ENCODE data around the gene RNF220. TPM values are rescaled to one million over a fixed set of nuclear protein-coding genes. Genes with fewer than 3 reads are reported as not detected.

Gene RNF220
- total and polyA plus RNA-seq, 7 experiments from 2014 or later, result 83.1 to 127 (median 95.9) TPM

- intact Hi-C loops (cut with micrococcal nuclease), result no loop called here
- Histone ChIP-seq H3K27me3 (ENCODE audit: control insufficient read depth in 2 of 2, insufficient read depth in 2 of 2, low read length in 2 of 2) (no peaks in the 10 kb centered on the region), H3K36me3 (ENCODE audit: control insufficient read depth in 2 of 3, insufficient read depth in 3 of 3, low read length in 3 of 3) (no peaks in the 10 kb centered on the region), H3K27ac (ENCODE audit: low read depth, low read length) (no peak overlapping the region), H3K4me1 (ENCODE audit: control insufficient read depth in 2 of 2, insufficient read depth in 2 of 2, low read length in 2 of 2) (no peaks in the 10 kb centered on the region), H3K4me3 (ENCODE audit: low read length) (no peak overlapping the region), H3K9me3 (ENCODE audit: control insufficient read depth in 2 of 3, low read length in 3 of 3) (no peaks in the 10 kb centered on the region)
- DNase-seq, result no peak
- Mint-ChIP-seq H3K36me3 (no peaks in the 10 kb centered on the region), H3K9me3 (no peaks in the 10 kb centered on the region), H3K4me1 (no peaks in the 10 kb centered on the region), H3K27me3 (peaks cover 0 to 13% (median 0%) of the 10 kb centered on the region in 5 donors), H3K27ac (no peak overlapping the region), H3K4me3 (no peak overlapping the region)
- ChIA-PET CTCF (no interaction called here), POLR2A (no interaction called here)
- ATAC-seq, result no peak
These were observed 208.9 kb downstream of the RNF220 start for GRCh38 chr1:44613941-44614340.

DNA sequence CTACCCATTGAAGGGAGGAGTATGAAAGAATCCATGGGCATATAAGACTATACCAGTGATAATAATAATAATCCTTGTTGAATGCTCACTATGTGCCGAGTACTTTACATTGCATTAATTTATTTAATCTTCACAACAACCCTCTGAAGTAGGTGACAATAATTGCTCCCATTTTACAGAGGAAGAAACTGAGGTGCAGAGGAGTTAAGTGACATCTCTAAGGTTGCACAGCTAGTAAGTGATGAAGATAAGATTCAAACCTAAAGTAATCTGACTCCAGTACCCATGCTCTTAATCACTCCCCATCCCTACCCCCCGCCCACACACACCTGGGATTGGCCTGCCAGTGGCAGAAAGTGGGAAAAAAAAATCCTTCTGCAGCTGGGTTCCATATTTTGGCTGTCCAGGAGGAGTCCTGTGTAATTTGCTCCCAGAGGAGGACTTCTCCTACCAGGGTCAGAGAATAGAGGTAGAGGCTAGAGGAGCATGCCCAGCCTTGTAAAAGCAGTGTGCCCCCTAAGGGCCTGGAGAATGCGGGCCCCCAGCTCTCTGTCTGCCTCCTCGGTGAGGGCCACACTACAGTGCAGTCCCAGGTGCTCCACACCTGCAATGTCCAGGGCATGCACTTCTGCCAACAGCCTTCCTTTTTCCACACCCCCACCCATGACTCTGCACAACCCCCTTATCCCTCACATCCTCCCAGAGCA, 211.4 kb downstream of the RNF220 start:
- no peak overlapping the region for H3K4me3 ChIP-seq (ENCODE audit: low read length)
- ATAC-seq, result no peak
- Mint-ChIP-seq H3K36me3 (no peaks in the 10 kb centered on the region), H3K4me1 (peaks cover 0 to 2% (median 0%) of the 10 kb centered on the region in 7 donors), H3K4me3 (no peak overlapping the region), H3K27ac (no peak overlapping the region), H3K27me3 (peaks cover 0 to 12% (median 0%) of the 10 kb centered on the region in 5 donors), H3K9me3 (no peaks in the 10 kb centered on the region)
- H3K27ac ChIP-seq (ENCODE audit: low read depth, low read length), result no peak overlapping the region
- H3K9me3 ChIP-seq (ENCODE audit: control insufficient read depth in 2 of 3, low read length in 3 of 3), result no peaks in the 10 kb centered on the region
- H3K4me1 ChIP-seq (ENCODE audit: control insufficient read depth in 2 of 2, insufficient read depth in 2 of 2, low read length in 2 of 2), result no peaks in the 10 kb centered on the region
- ChIA-PET CTCF (interaction anchor here (0.8 kb wide), 1 partner anchor 38 kb away, joined by 3 read pairs; no protein-coding TSS in a partner anchor), POLR2A (no interaction called here)
- intact Hi-C loops (cut with micrococcal nuclease), result no loop called here
- H3K27me3 ChIP-seq (ENCODE audit: control insufficient read depth in 2 of 2, insufficient read depth in 2 of 2, low read length in 2 of 2), result no peaks in the 10 kb centered on the region
- H3K36me3 ChIP-seq (ENCODE audit: control insufficient read depth in 2 of 3, insufficient read depth in 3 of 3, low read length in 3 of 3), result no peaks in the 10 kb centered on the region
- no peak for DNase-seq

- H3K4me3 ChIP-seq (ENCODE audit: low read length), result no peak overlapping the region
- Mint-ChIP-seq H3K27me3 (peaks cover 0 to 9% (median 0%) of the 10 kb centered on the region in 5 donors), H3K36me3 (no peaks in the 10 kb centered on the region), H3K27ac (no peak overlapping the region), H3K9me3 (no peaks in the 10 kb centered on the region), H3K4me3 (no peak overlapping the region), H3K4me1 (peaks cover 0 to 2% (median 0%) of the 10 kb centered on the region in 7 donors)
- no peak overlapping the region for H3K27ac ChIP-seq (ENCODE audit: low read depth, low read length)
- H3K27me3 ChIP-seq (ENCODE audit: control insufficient read depth in 2 of 2, insufficient read depth in 2 of 2, low read length in 2 of 2), result no peaks in the 10 kb centered on the region
- H3K4me1 ChIP-seq (ENCODE audit: control insufficient read depth in 2 of 2, insufficient read depth in 2 of 2, low read length in 2 of 2), result no peaks in the 10 kb centered on the region
- ATAC-seq (no peak), DNase-seq (no peak)
- ChIA-PET POLR2A (no interaction called here), CTCF (no interaction called here)
- no peaks in the 10 kb centered on the region for H3K9me3 ChIP-seq (ENCODE audit: control insufficient read depth in 2 of 3, low read length in 3 of 3)
- intact Hi-C loops (cut with micrococcal nuclease), result no loop called here
- no peaks in the 10 kb centered on the region for H3K36me3 ChIP-seq (ENCODE audit: control insufficient read depth in 2 of 3, insufficient read depth in 3 of 3, low read length in 3 of 3)
These were observed 212.1 kb downstream of the RNF220 start for GRCh38 chr1:44616991-44617702.

GRCh38 chr1:44617703-44618029, 212.6 kb downstream of the RNF220 start:
- H3K27me3 Mint-ChIP-seq, result peaks cover 0 to 9% (median 0%) of the 10 kb centered on the region in 5 donors
- Histone ChIP-seq H3K4me1 (ENCODE audit: control insufficient read depth in 2 of 2, insufficient read depth in 2 of 2, low read length in 2 of 2) (no peaks in the 10 kb centered on the region), H3K27me3 (ENCODE audit: control insufficient read depth in 2 of 2, insufficient read depth in 2 of 2, low read length in 2 of 2) (no peaks in the 10 kb centered on the region), H3K9me3 (ENCODE audit: control insufficient read depth in 2 of 3, low read length in 3 of 3) (no peaks in the 10 kb centered on the region), H3K4me3 (ENCODE audit: low read length) (no peak overlapping the region), H3K27ac (ENCODE audit: low read depth, low read length) (no peak overlapping the region), H3K36me3 (ENCODE audit: control insufficient read depth in 2 of 3, insufficient read depth in 3 of 3, low read length in 3 of 3) (no peaks in the 10 kb centered on the region)
- H3K9me3 Mint-ChIP-seq, result no peaks in the 10 kb centered on the region
- H3K27ac Mint-ChIP-seq, result no peak overlapping the region
- ChIA-PET CTCF (no interaction called here), POLR2A (no interaction called here)
- DNase-seq (no peak), ATAC-seq (no peak)
- H3K36me3 Mint-ChIP-seq, result no peaks in the 10 kb centered on the region
- peaks cover 0 to 2% (median 0%) of the 10 kb centered on the region in 7 donors for H3K4me1 Mint-ChIP-seq
- H3K4me3 Mint-ChIP-seq, result no peak overlapping the region
- intact Hi-C loops (cut with micrococcal nuclease), result no loop called here

- Histone ChIP-seq H3K27ac (ENCODE audit: low read depth, low read length) (no peak overlapping the region), H3K9me3 (ENCODE audit: control insufficient read depth in 2 of 3, low read length in 3 of 3) (no peaks in the 10 kb centered on the region), H3K36me3 (ENCODE audit: control insufficient read depth in 2 of 3, insufficient read depth in 3 of 3, low read length in 3 of 3) (no peaks in the 10 kb centered on the region), H3K4me1 (ENCODE audit: control insufficient read depth in 2 of 2, insufficient read depth in 2 of 2, low read length in 2 of 2) (no peaks in the 10 kb centered on the region), H3K4me3 (ENCODE audit: low read length) (no peak overlapping the region), H3K27me3 (ENCODE audit: control insufficient read depth in 2 of 2, insufficient read depth in 2 of 2, low read length in 2 of 2) (no peaks in the 10 kb centered on the region)
- ChIA-PET POLR2A (no interaction called here), CTCF (no interaction called here)
- Mint-ChIP-seq H3K4me1 (peaks cover 0 to 4% (median 0%) of the 10 kb centered on the region in 7 donors), H3K9me3 (no peaks in the 10 kb centered on the region), H3K36me3 (no peaks in the 10 kb centered on the region), H3K27ac (no peak overlapping the region), H3K4me3 (no peak overlapping the region), H3K27me3 (peaks cover 0 to 9% (median 0%) of the 10 kb centered on the region in 5 donors)
- intact Hi-C loops (cut with micrococcal nuclease), result no loop called here
- DNase-seq, result no peak
- no peak for ATAC-seq
These were observed 214.3 kb downstream of the RNF220 start for GRCh38 chr1:44619261-44619900.

GRCh38 chr1:44620072-44620471, 215.0 kb downstream of the RNF220 start:
- H3K36me3 Mint-ChIP-seq, result no peaks in the 10 kb centered on the region
- H3K4me3 Mint-ChIP-seq, result no peak overlapping the region
- H3K27ac ChIP-seq (ENCODE audit: low read depth, low read length), result no peak overlapping the region
- no peak for ATAC-seq
- H3K9me3 ChIP-seq (ENCODE audit: control insufficient read depth in 2 of 3, low read length in 3 of 3), result no peaks in the 10 kb centered on the region
- H3K4me1 Mint-ChIP-seq, result peaks cover 0 to 4% (median 0%) of the 10 kb centered on the region in 7 donors
- intact Hi-C loops (cut with micrococcal nuclease), result no loop called here
- POLR2A ChIA-PET, result interaction anchor here (1.3 kb wide), 1 partner anchor 11 kb away, joined by 3 read pairs; no protein-coding TSS in a partner anchor
- H3K9me3 Mint-ChIP-seq, result no peaks in the 10 kb centered on the region
- H3K27me3 Mint-ChIP-seq, result peaks cover 0 to 9% (median 0%) of the 10 kb centered on the region in 5 donors
- no peak overlapping the region for H3K27ac Mint-ChIP-seq
- H3K4me3 ChIP-seq (ENCODE audit: low read length), result no peak overlapping the region
- no peaks in the 10 kb centered on the region for H3K27me3 ChIP-seq (ENCODE audit: control insufficient read depth in 2 of 2, insufficient read depth in 2 of 2, low read length in 2 of 2)
- no peaks in the 10 kb centered on the region for H3K36me3 ChIP-seq (ENCODE audit: control insufficient read depth in 2 of 3, insufficient read depth in 3 of 3, low read length in 3 of 3)
- no peaks in the 10 kb centered on the region for H3K4me1 ChIP-seq (ENCODE audit: control insufficient read depth in 2 of 2, insufficient read depth in 2 of 2, low read length in 2 of 2)
- no peak for DNase-seq
- CTCF ChIA-PET, result no interaction called here

Data from naive thymus-derived CD4-positive, alpha-beta T cell (primary cell).